Endothelial cell of umbilical vein (primary cell): ENCODE data around the gene CARD19. TPM values are rescaled to one million over a fixed set of nuclear protein-coding genes. Genes with fewer than 3 reads are reported as not detected.

Experiments
- BruUV-seq: library from RNA; stranded (reverse); fragments of 400-500 nt; replicated peaks from 2 replicates; lab custom pipeline; 2021; lab: Mats Ljungman, UMichigan
- CTCF ChIA-PET: fragments of 300-600, 350-600 bp; sonication (Branson Sonifier 250); formaldehyde crosslinking; loops from one replicate; lab custom pipeline; 2021; ENCODE audit warnings: antibody characterized with exemption, inconsistent platforms; lab: Charles Lee
- POLR2A ChIA-PET: fragments of 300-600, 350-600 bp; sonication (Branson Sonifier 250); formaldehyde crosslinking; loops from one replicate; lab custom pipeline; 2021; ENCODE audit warnings: antibody characterized with exemption, inconsistent platforms; lab: Charles Lee
- DNase-seq: peaks from one replicate; pipeline ENCODE4 v3.0.0-alpha.2; 2011; ENCODE audit warnings: low read depth, low spot score
- FAIRE-seq: peaks from 2 replicates; lab custom pipeline; 2011; peaks lifted over from hg19 to GRCh38; lab: Jason Lieb, UNC
- H2AFZ ChIP-seq: 2 replicates; pipeline ENCODE4 v1.6.0; 2012; ENCODE audit warnings: low read depth, low read length, control low read depth, inconsistent platforms
- H3K27ac ChIP-seq: 2 replicates; pipeline ENCODE4 v1.5.1; 2011; ENCODE audit warnings: low read depth, mild to moderate bottlenecking, control low read depth, low read length, moderate library complexity; ENCODE audit not compliant: insufficient read depth
- H3K27me3 ChIP-seq, 2 experiments: 2 replicates each; pipeline versions ENCODE4 v1.6.0 to v1.6.1; 2011; ENCODE audit warnings: low read length in 2 of 2, mixed read lengths in 1 of 2; ENCODE audit not compliant: control insufficient read depth in 2 of 2, insufficient read depth in 2 of 2
- H3K36me3 ChIP-seq, 2 experiments: 2 replicates in 1 of 2; 3 replicates in 1 of 2; pipeline ENCODE4 v1.5.1; 2011; ENCODE audit warnings: low read length in 2 of 2, mild to moderate bottlenecking in 1 of 2, moderate library complexity in 1 of 2; ENCODE audit not compliant: control insufficient read depth in 2 of 2, insufficient read depth in 2 of 2; ENCODE audit errors: extremely low read depth in 1 of 2
- H3K4me1 ChIP-seq: 3 replicates; pipeline ENCODE4 v1.5.1; 2011; ENCODE audit warnings: mild to moderate bottlenecking, low read length; ENCODE audit not compliant: control insufficient read depth, insufficient read depth; ENCODE audit errors: extremely low read depth
- H3K4me2 ChIP-seq: 2 replicates; pipeline ENCODE4 v1.6.1; 2011; ENCODE audit warnings: low read length, control low read depth, mixed read lengths; ENCODE audit not compliant: insufficient read depth
- H3K4me3 ChIP-seq, 3 experiments: fragments of 200-600 bp in 1 of 3; sonication (generic), shearing (Covaris generic) in 1 of 3; replicated peaks in 1 of 3; 2 replicates each; pipeline ENCODE4 v1.5.1; 2011 to 2016; ENCODE audit warnings: control low read depth in 3 of 3, low read length in 3 of 3, mild to moderate bottlenecking in 2 of 3, inconsistent platforms in 1 of 3, low read depth in 1 of 3, moderate library complexity in 1 of 3; ENCODE audit not compliant: insufficient read depth in 1 of 3
- H3K79me2 ChIP-seq: 2 replicates; pipeline ENCODE4 v1.6.0; 2012; ENCODE audit warnings: low read length, inconsistent platforms; ENCODE audit not compliant: control insufficient read depth, insufficient read depth
- H3K9ac ChIP-seq: replicated peaks from 2 replicates; pipeline ENCODE3; 2011; ENCODE audit warnings: low read length, control low read depth; ENCODE audit not compliant: insufficient read depth; ENCODE audit errors: extremely low read depth
- H3K9me1 ChIP-seq: replicated peaks from 3 replicates; pipeline ENCODE4 v1.6.0; 2011; ENCODE audit warnings: mild to moderate bottlenecking, low read length; ENCODE audit not compliant: control insufficient read depth, insufficient read depth; ENCODE audit errors: extremely low read depth
- H3K9me3 ChIP-seq: replicated peaks from 2 replicates; pipeline ENCODE4 v1.5.1; 2012; ENCODE audit warnings: low read length, inconsistent platforms; ENCODE audit not compliant: control insufficient read depth, insufficient read depth
- H4K20me1 ChIP-seq: replicated peaks from 2 replicates; pipeline ENCODE3; 2011; ENCODE audit warnings: mild to moderate bottlenecking, low read length; ENCODE audit not compliant: control insufficient read depth, insufficient read depth; ENCODE audit errors: extremely low read depth
- CTCF ChIP-seq, 2 donors: IDR thresholded peaks; 1 replicate in 1 of 2; 2 replicates in 1 of 2; pipeline ENCODE4 v1.5.1; 2011; ENCODE audit warnings: low read length in 2 of 2, mild to moderate bottlenecking in 2 of 2, moderate library complexity in 2 of 2, control low read depth in 1 of 2, inconsistent platforms in 1 of 2, low read depth in 1 of 2; ENCODE audit not compliant: insufficient read depth in 1 of 2; ENCODE audit errors: extremely low read depth in 1 of 2
- EZH2 ChIP-seq: IDR thresholded peaks from 2 replicates; pipeline ENCODE4 v1.6.1; 2012; ENCODE audit warnings: borderline replicate concordance, low read depth, mild to moderate bottlenecking, moderate library complexity, low read length, inconsistent platforms; ENCODE audit not compliant: severe bottlenecking
- FOS ChIP-seq: IDR thresholded peaks from 2 replicates; pipeline ENCODE4 v1.6.1; 2011; ENCODE audit warnings: mild to moderate bottlenecking, low read length, moderate library complexity, borderline replicate concordance; ENCODE audit not compliant: insufficient read depth
- JUN ChIP-seq: IDR thresholded peaks from 2 replicates; pipeline ENCODE4 v1.6.1; 2011; ENCODE audit warnings: borderline replicate concordance, low read depth; ENCODE audit not compliant: insufficient read length, insufficient read depth
- MAX ChIP-seq: IDR thresholded peaks from 2 replicates; pipeline ENCODE4 v1.6.1; 2011; ENCODE audit not compliant: insufficient read depth, insufficient read length
- MYC ChIP-seq: IDR thresholded peaks from one replicate; pipeline ENCODE4 v1.6.1; 2011; ENCODE audit warnings: mild to moderate bottlenecking, low read depth, low read length
- POLR2A ChIP-seq: IDR thresholded peaks from 2 replicates; pipeline ENCODE4 v1.6.1; 2012; ENCODE audit warnings: low read depth, mild to moderate bottlenecking, control low read depth, low read length
- dilution Hi-C: fragments of 300-500 bp; cut with MboI; formaldehyde crosslinking; loops from one replicate; pipeline ENCODE4 v1.15.0; 2019; ENCODE audit warnings: low sequenced_read_pairs; ENCODE audit not compliant: extremely low pct_ligation_motif_present
- intact Hi-C: fragments of 100-400 bp; cut with micrococcal nuclease; formaldehyde crosslinking; loops from one replicate; pipeline ENCODE4 v1.10.0; 2022
- polyA plus RNA-seq, 4 experiments: library from polyadenylated mRNA; depleted of rRNA in 3 of 4; stranded (reverse) in 3 of 4; unstranded in 1 of 4; fragments of >200 nt; gene quantifications; 2 replicates each; pipeline versions ENCODE4 v1.2.1 to v1.2.3, GENCODE V29; 2011 to 2012; ENCODE audit warnings: missing spikeins in 1 of 4
- total RNA-seq: library from RNA; stranded (reverse); gene quantifications from 2 replicates; pipeline ENCODE4 v1.2.3, GENCODE V29; 2021

The CARD19 gene
- total and polyA plus RNA-seq, 2 donors (not counting 3 experiments of a cell fraction or from before 2014, with no cell fraction given) = 45.7 to 148 TPM

DNA sequence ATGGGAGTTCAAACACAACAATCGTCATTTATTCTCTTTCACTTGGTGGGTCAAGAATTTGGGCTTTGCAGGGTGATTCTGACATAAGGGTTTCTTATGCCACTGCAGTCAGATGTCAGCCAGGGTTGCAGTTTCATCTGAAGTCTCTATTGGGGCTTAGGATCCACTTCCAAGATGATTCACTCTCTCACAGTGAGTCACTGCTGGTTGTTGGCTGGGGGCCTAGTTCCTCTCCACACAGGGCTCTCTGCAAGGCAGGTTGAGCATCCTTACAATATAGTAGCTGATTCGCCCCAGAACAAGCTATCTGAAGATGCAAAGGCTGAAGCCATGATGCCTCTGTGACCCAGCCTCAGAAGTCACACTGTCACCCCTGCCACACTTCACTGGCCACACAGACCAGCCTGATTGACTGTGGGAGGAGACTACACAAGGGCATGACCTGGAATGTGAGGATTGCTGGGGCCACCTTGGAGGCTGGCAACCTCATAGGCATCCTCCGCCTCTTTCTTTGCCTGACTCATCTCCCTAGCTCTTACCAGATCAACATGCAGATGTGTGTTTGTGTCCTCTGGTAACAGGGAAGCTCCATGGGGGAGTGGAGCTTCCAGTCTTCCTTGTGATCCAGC lies 4.5 kb upstream of the CARD19 start:
- Histone ChIP-seq H3K4me3 (no peak overlapping the region), H3K9me3 (no peaks in the 10 kb centered on the region), H3K79me2 (peaks cover 4% of the 10 kb centered on the region), H3K4me1 (peaks cover 8% of the 10 kb centered on the region), H3K27me3 (no peaks in the 10 kb centered on the region), H2AFZ (no peak overlapping the region), H3K36me3 (no peaks in the 10 kb centered on the region), H3K27ac (no peak overlapping the region), H3K9ac (no peak overlapping the region), H3K9me1 (no peaks in the 10 kb centered on the region), H4K20me1 (no peaks in the 10 kb centered on the region), H3K4me2 (no peak overlapping the region)
- BruUV-seq = no TSS peak
- POLR2A ChIA-PET = no interaction called here
- no peak for TF ChIP-seq POLR2A
- no peak for TF ChIP-seq CTCF (IDR thresholded peaks at IDR 0.05; ENCODE audit: extremely low read depth in 1 of 2, insufficient read depth in 1 of 2, low read depth in 1 of 2, low read length in 2 of 2)
- TF ChIP-seq JUN = peak; percentile 45
- TF ChIP-seq MYC = no peak
- TF ChIP-seq EZH2 = no peak
- no peak for TF ChIP-seq MAX
- peak; percentile 62 for TF ChIP-seq FOS
- intact Hi-C loops (loop anchor here (5.0 to 10.0 kb wide), 3 partner anchors 34 to 1073 kb away; partner anchors contain the start of genes IPPK and SUSD3), dilution Hi-C loops (no loop called here)
- CTCF ChIA-PET = no interaction called here
- DNase-seq (peak; percentile 29), FAIRE-seq (no peak)
